HG03064 (cell line): ENCODE results near the gene DHX15.

Experiments used
- ATAC-seq: cut with Tn5 transposase; IDR thresholded peaks from one replicate; pipeline ENCODE4 v1.9.1; 2021; ENCODE audit warnings: low read depth; ENCODE audit not compliant: unreplicated experiment

DHX15 gene

GRCh38 chr4:24496597-24496996 lies 87.8 kb downstream of the DHX15 start:
- ATAC-seq = no peak

GRCh38 chr4:24495388-24495787 lies 89.0 kb downstream of the DHX15 start:
- no peak for ATAC-seq

- no peak for ATAC-seq
Measured at GRCh38 chr4:24489870-24490269, 94.5 kb downstream of the DHX15 start.

- peak; percentile 71 for ATAC-seq
Measured at GRCh38 chr4:24488399-24489164, 95.8 kb downstream of the DHX15 start.

DNA sequence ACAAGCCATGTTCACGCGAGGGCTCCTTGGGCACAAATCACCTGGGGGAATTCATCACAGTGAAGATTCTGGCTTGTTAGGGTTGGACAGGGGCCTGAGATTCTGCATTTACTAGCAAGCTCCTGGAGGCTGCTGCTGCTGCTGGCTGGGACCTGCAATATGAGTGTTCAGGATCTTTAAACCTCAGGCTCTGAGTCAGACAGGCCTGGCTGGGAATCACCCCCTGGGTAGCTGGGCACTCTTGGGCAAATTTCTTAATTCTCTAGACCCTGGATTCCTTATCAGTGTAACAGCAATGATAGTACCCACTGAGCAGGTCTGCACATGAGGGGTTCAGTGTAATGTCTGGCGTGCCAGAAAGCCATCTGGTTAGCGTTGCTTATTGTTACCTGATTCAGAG lies 101.5 kb downstream of the DHX15 start:
- no peak for ATAC-seq

- ATAC-seq = no peak
Measured at GRCh38 chr4:24477919-24478318, 106.4 kb downstream of the DHX15 start.
